Testis (tissue), 3 donors: ENCODE results near the gene FRMD8. TPM values are rescaled to one million over a fixed set of nuclear protein-coding genes. Genes with fewer than 3 reads are reported as not detected.

ENCODE experiments used
- DNase-seq: peaks from one replicate; pipeline ENCODE4 v3.0.0-alpha.2; 2019
- H3K27ac ChIP-seq, 2 donors: fragments of 200-600 bp; sonication (generic); one replicate each; pipeline ENCODE4 v1.5.1; 2019
- H3K27me3 ChIP-seq: fragments of 200-600 bp; sonication (generic); one replicate; pipeline ENCODE4 v1.5.1; 2019
- H3K36me3 ChIP-seq: fragments of 200-600 bp; sonication (generic); one replicate; pipeline ENCODE4 v1.5.1; 2017; ENCODE audit warnings: low read depth; ENCODE audit errors: missing control alignments
- H3K4me1 ChIP-seq: fragments of 200-600 bp; sonication (generic); one replicate; pipeline ENCODE4 v1.5.1; 2019
- H3K4me3 ChIP-seq, 2 donors: fragments of 200-600 bp; sonication (generic); one replicate each; pipeline ENCODE4 v1.5.1; 2017 to 2019
- H3K9me3 ChIP-seq: fragments of 200-600 bp; sonication (generic); one replicate; pipeline ENCODE4 v1.5.1; 2017
- CTCF ChIP-seq, 3 experiments: fragments of 450-650 bp in 2 of 3; fragments of 200-600 bp in 1 of 3; sonication (generic) in 1 of 3; IDR thresholded peaks; one replicate each; pipeline ENCODE4 v1.5.1; 2016 to 2019; ENCODE audit warnings: antibody characterized with exemption in 3 of 3, mild to moderate bottlenecking in 2 of 3, moderate library complexity in 1 of 3
- POLR2A ChIP-seq: fragments of 450-650 bp; IDR thresholded peaks from one replicate; pipeline ENCODE4 v1.6.1; 2017; ENCODE audit warnings: antibody characterized with exemption, mild to moderate bottlenecking, moderate library complexity
- WGBS, 2 donors: methylation state at CpG; one replicate each; pipeline ENCODE4 v1.1.5; 2018; 5-methylcytosine and 5-hydroxymethylcytosine counted together
- intact Hi-C: fragments of 100-400 bp; cut with DNase I; formaldehyde crosslinking; loops from one replicate; pipeline ENCODE4 v1.15.1; 2023; ENCODE audit warnings: low total_unique reads
- polyA plus RNA-seq: library from polyadenylated mRNA; stranded (reverse); fragments of 350-450 nt; fragmentation: Illumina TruSeq; extraction: RNeasy Lipid Tissue Mini Kit (QIAGEN cat#74804); gene quantifications from one replicate; pipeline ENCODE4 v1.2.3, GENCODE V29; 2014; ENCODE audit warnings: low read depth, low replicate concordance; ENCODE audit not compliant: insufficient read depth
- total RNA-seq, 2 donors: library from RNA; depleted of rRNA; stranded (reverse); fragments of >200 nt; gene quantifications; one replicate each; pipeline ENCODE4 v1.2.3, GENCODE V29; 2016

Gene FRMD8
- total and polyA plus RNA-seq, 3 donors from 2014 or later, result 31.4 to 118 (median 92.5) TPM

- Histone ChIP-seq H3K27me3 (no peaks in the 10 kb centered on the region), H3K4me3 (no peak overlapping the region), H3K4me1 (no peaks in the 10 kb centered on the region), H3K9me3 (no peaks in the 10 kb centered on the region), H3K27ac (no peak overlapping the region), H3K36me3 (no peaks in the 10 kb centered on the region)
- WGBS, 2 donors, result 83 to 90% methylated on average over 2 of the region's 2 CpGs
- intact Hi-C loops, result no loop called here
- TF ChIP-seq POLR2A (no peak), CTCF (IDR thresholded peaks at IDR 0.05) (no peak)
- DNase-seq, result no peak
These were observed 16.4 kb downstream of the FRMD8 start for GRCh38 chr11:65402790-65403189.

- Histone ChIP-seq H3K27me3 (no peaks in the 10 kb centered on the region), H3K36me3 (no peaks in the 10 kb centered on the region), H3K4me1 (no peaks in the 10 kb centered on the region), H3K27ac (no peak overlapping the region), H3K9me3 (no peaks in the 10 kb centered on the region), H3K4me3 (no peak overlapping the region)
- no peak for DNase-seq
- no peak for TF ChIP-seq POLR2A
- TF ChIP-seq CTCF (IDR thresholded peaks at IDR 0.05), result no peak
- intact Hi-C loops, result no loop called here
- 75 to 81% methylated on average over 12 of the region's 12 CpGs for WGBS, 2 donors
These were observed 17.2 kb downstream of the FRMD8 start for GRCh38 chr11:65403607-65404121.

- intact Hi-C loops, result no loop called here
- Histone ChIP-seq H3K4me1 (no peaks in the 10 kb centered on the region), H3K9me3 (no peaks in the 10 kb centered on the region), H3K27ac (no peak overlapping the region), H3K36me3 (no peaks in the 10 kb centered on the region), H3K4me3 (no peak overlapping the region), H3K27me3 (no peaks in the 10 kb centered on the region)
- no peak for TF ChIP-seq POLR2A
- no peak for TF ChIP-seq CTCF (IDR thresholded peaks at IDR 0.05)
- no peak for DNase-seq
- 75 to 76% methylated on average over 12 to 13 of the region's 13 CpGs for WGBS, 2 donors
These were observed 17.8 kb downstream of the FRMD8 start for GRCh38 chr11:65404210-65404609.

GRCh38 chr11:65404638-65405339 is 18.4 kb downstream of the FRMD8 start:
- Histone ChIP-seq H3K9me3 (no peaks in the 10 kb centered on the region), H3K27ac (no peak overlapping the region), H3K36me3 (no peaks in the 10 kb centered on the region), H3K27me3 (no peaks in the 10 kb centered on the region), H3K4me1 (no peaks in the 10 kb centered on the region), H3K4me3 (no peak overlapping the region)
- TF ChIP-seq POLR2A (no peak), CTCF (IDR thresholded peaks at IDR 0.05) (no peak)
- intact Hi-C loops, result no loop called here
- 87 to 94% methylated on average over 12 to 23 of the region's 24 CpGs for WGBS, 2 donors
- DNase-seq, result no peak
